Parathyroid adenoma (tissue), 2 donors: ENCODE data around the gene RRAGD.
A peak's percentile ranks its signal among the peaks of the same experiment; 100 is the strongest.

Experiments used
- H2AFZ ChIP-seq: fragments of 300-600 bp; sonication (generic); one replicate; pipeline ENCODE4 v1.7.0; 2017; ENCODE audit warnings: antibody characterized with exemption, mild to moderate bottlenecking
- H3K27ac ChIP-seq: fragments of 300-600 bp; sonication (generic); one replicate; pipeline ENCODE4 v1.7.0; 2017
- H3K27me3 ChIP-seq: fragments of 300-600 bp; sonication (generic); one replicate; pipeline ENCODE4 v1.7.0; 2017; ENCODE audit warnings: low read length; ENCODE audit not compliant: control insufficient read depth, insufficient read depth
- H3K36me3 ChIP-seq: fragments of 300-600 bp; sonication (generic); one replicate; pipeline ENCODE4 v1.7.0; 2017; ENCODE audit warnings: low read length; ENCODE audit not compliant: control insufficient read depth, insufficient read depth
- H3K4me1 ChIP-seq: fragments of 300-600 bp; sonication (generic); one replicate; pipeline ENCODE4 v1.7.0; 2017; ENCODE audit warnings: control low read depth
- H3K4me2 ChIP-seq: fragments of 300-600 bp; sonication (generic); one replicate; pipeline ENCODE4 v1.7.0; 2017; ENCODE audit warnings: low read length
- H3K4me3 ChIP-seq: fragments of 300-600 bp; sonication (generic); one replicate; pipeline ENCODE4 v1.7.0; 2017; ENCODE audit warnings: low read depth, low read length
- H3K79me2 ChIP-seq: fragments of 300-600 bp; sonication (generic); one replicate; pipeline ENCODE4 v1.7.0; 2017; ENCODE audit warnings: control low read depth
- H3K9ac ChIP-seq: fragments of 300-600 bp; sonication (generic); one replicate; pipeline ENCODE4 v1.7.0; 2017; ENCODE audit warnings: mild to moderate bottlenecking
- H3K9me3 ChIP-seq: fragments of 300-600 bp; sonication (generic); one replicate; pipeline ENCODE4 v1.7.0; 2017; ENCODE audit warnings: low read length; ENCODE audit not compliant: control insufficient read depth
- CTCF ChIP-seq: fragments of 300-600 bp; sonication (generic); IDR thresholded peaks from one replicate; pipeline ENCODE4 v1.7.0; 2017; ENCODE audit warnings: antibody characterized with exemption, mild to moderate bottlenecking
- donor health status: primary hyperparathyroidism.

The RRAGD gene

GRCh38 chr6:89432875-89433251, 20.8 kb upstream of the RRAGD start, which contains the start of gene ANKRD6:
TSS of gene ANKRD6 (plus strand) at chr6:89433152. CDS start at chr6:89566977, 133,825 bp downstream.
- TF ChIP-seq CTCF: peak; percentile 78

GRCh38 chr6:89430201-89430962, 18.3 kb upstream of the RRAGD start:
- H3K27me3 ChIP-seq: no peaks in the 10 kb centered on the region
- H3K4me3 ChIP-seq: no peak overlapping the region
- no peak overlapping the region for H3K4me2 ChIP-seq
- H3K27ac ChIP-seq: no peak overlapping the region
- H3K79me2 ChIP-seq: no peaks in the 10 kb centered on the region
- no peak overlapping the region for H2AFZ ChIP-seq
- no peak for TF ChIP-seq CTCF
- no peaks in the 10 kb centered on the region for H3K36me3 ChIP-seq
- no peak overlapping the region for H3K9ac ChIP-seq
- H3K4me1 ChIP-seq: peaks cover under 1% of the 10 kb centered on the region
- no peaks in the 10 kb centered on the region for H3K9me3 ChIP-seq

More at GRCh38 chr6:89432875-89433251, 20.8 kb upstream of the RRAGD start, which contains the start of gene ANKRD6:
- peak within 1 kb of the TSS; percentile 91 for H3K4me2 ChIP-seq
- no peak within 1 kb of the TSS for H3K27ac ChIP-seq
- H3K4me3 ChIP-seq: peak within 1 kb of the TSS; percentile 55
- H3K9ac ChIP-seq: peak within 1 kb of the TSS; percentile 39
- no peaks in the 10 kb centered on the region for H3K79me2 ChIP-seq
- peak within 1 kb of the TSS; percentile 98 for H2AFZ ChIP-seq
- peaks cover 4% of the 10 kb centered on the region for H3K4me1 ChIP-seq
- H3K27me3 ChIP-seq: no peaks in the 10 kb centered on the region
- no peaks in the 10 kb centered on the region for H3K9me3 ChIP-seq
- no peaks in the 10 kb centered on the region for H3K36me3 ChIP-seq

- Histone ChIP-seq H3K4me1 (peaks cover 2% of the 10 kb centered on the region), H3K79me2 (no peaks in the 10 kb centered on the region), H3K27me3 (no peaks in the 10 kb centered on the region), H3K4me2 (no peak overlapping the region), H3K9me3 (no peaks in the 10 kb centered on the region), H3K36me3 (no peaks in the 10 kb centered on the region), H2AFZ (no peak overlapping the region), H3K9ac (no peak overlapping the region), H3K27ac (no peak overlapping the region), H3K4me3 (no peak overlapping the region)
- no peak for TF ChIP-seq CTCF
Observed at GRCh38 chr6:89416796-89417195, 4.7 kb upstream of the RRAGD start.

- H3K9ac ChIP-seq: no peak overlapping the region
- no peaks in the 10 kb centered on the region for H3K9me3 ChIP-seq
- H3K4me1 ChIP-seq: peaks cover 2% of the 10 kb centered on the region
- no peaks in the 10 kb centered on the region for H3K36me3 ChIP-seq
- no peaks in the 10 kb centered on the region for H3K79me2 ChIP-seq
- H3K27me3 ChIP-seq: no peaks in the 10 kb centered on the region
- no peak overlapping the region for H2AFZ ChIP-seq
- no peak overlapping the region for H3K27ac ChIP-seq
- H3K4me3 ChIP-seq: no peak overlapping the region
- TF ChIP-seq CTCF: no peak
- H3K4me2 ChIP-seq: no peak overlapping the region
Observed at GRCh38 chr6:89415185-89415584, 3.1 kb upstream of the RRAGD start.

- H2AFZ ChIP-seq: no peak overlapping the region
Observed at GRCh38 chr6:89414215-89414614, 2.1 kb upstream of the RRAGD start.

More at GRCh38 chr6:89414215-89414614, 2.1 kb upstream of the RRAGD start:
- TF ChIP-seq CTCF: no peak
- H3K9me3 ChIP-seq: no peaks in the 10 kb centered on the region
- H3K36me3 ChIP-seq: no peaks in the 10 kb centered on the region
- no peaks in the 10 kb centered on the region for H3K79me2 ChIP-seq
- no peak overlapping the region for H3K4me2 ChIP-seq
- H3K4me1 ChIP-seq: peaks cover 2% of the 10 kb centered on the region
- no peaks in the 10 kb centered on the region for H3K27me3 ChIP-seq
- no peak overlapping the region for H3K27ac ChIP-seq
- no peak overlapping the region for H3K4me3 ChIP-seq
- no peak overlapping the region for H3K9ac ChIP-seq
